Epithelial cell of proximal tubule (primary cell): Measurements from ENCODE around the gene SMIM14. TPM values are rescaled to one million over a fixed set of nuclear protein-coding genes. Genes with fewer than 3 reads are reported as not detected.
"Not testable (repeated sequence)": the region's sequence is repeated elsewhere in the genome, so short reads cannot be mapped to it uniquely, and the experiment has no call there.

Experiments
- DNase-seq: peaks from one replicate; pipeline ENCODE4 v3.0.0-alpha.2; 2011; ENCODE audit warnings: low read depth
- H3K4me3 ChIP-seq: 2 replicates; pipeline ENCODE4 v1.5.1; 2011; ENCODE audit warnings: low read depth, mild to moderate bottlenecking, low read length
- total RNA-seq: library from RNA; depleted of rRNA; stranded (reverse); fragments of >200 nt; gene quantifications from 2 replicates; pipeline ENCODE4 v1.2.3, GENCODE V29; 2015
- TF ChIP-seq, protein P1 (sequence below): conservative IDR thresholded peaks from 2 replicates; pipeline ENCODE4 v1.5.1; 2012; ENCODE audit warnings: low read depth, mild to moderate bottlenecking, low read length

Gene SMIM14
- total RNA-seq, 1 donor from 2014 or later = 13.1 TPM

DNA sequence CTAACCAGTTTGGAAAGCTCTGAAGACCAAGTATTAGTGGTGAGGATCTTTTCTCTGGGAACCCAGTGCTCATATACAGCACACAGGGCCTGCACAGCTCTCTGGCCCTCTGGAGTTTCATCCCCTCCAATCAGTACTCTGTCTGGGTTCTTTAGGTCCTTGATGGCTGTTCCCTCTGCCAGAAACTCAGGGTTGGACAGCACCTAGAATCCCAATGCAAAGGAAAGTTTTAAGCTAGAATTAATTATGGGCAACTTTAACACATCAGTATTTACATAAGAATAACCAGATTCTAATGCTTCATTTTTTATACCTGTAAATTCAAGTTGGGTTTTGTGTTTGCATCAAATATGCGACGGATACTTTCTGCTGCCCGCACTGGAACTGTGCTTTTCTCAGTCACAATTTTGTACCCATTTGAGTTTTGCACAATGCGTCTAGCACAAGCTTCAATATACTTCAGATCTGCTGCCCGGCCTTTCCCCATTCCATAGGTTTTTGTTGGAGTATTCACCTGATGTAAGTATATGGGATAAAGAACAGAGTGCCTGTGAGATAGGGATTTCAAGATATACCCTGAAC, 128.2 kb downstream of the SMIM14 start:
- no peak for DNase-seq
- TF ChIP-seq, protein P1, sequence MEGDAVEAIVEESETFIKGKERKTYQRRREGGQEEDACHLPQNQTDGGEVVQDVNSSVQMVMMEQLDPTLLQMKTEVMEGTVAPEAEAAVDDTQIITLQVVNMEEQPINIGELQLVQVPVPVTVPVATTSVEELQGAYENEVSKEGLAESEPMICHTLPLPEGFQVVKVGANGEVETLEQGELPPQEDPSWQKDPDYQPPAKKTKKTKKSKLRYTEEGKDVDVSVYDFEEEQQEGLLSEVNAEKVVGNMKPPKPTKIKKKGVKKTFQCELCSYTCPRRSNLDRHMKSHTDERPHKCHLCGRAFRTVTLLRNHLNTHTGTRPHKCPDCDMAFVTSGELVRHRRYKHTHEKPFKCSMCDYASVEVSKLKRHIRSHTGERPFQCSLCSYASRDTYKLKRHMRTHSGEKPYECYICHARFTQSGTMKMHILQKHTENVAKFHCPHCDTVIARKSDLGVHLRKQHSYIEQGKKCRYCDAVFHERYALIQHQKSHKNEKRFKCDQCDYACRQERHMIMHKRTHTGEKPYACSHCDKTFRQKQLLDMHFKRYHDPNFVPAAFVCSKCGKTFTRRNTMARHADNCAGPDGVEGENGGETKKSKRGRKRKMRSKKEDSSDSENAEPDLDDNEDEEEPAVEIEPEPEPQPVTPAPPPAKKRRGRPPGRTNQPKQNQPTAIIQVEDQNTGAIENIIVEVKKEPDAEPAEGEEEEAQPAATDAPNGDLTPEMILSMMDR = no peak
- no peak overlapping the region for H3K4me3 ChIP-seq

DNA sequence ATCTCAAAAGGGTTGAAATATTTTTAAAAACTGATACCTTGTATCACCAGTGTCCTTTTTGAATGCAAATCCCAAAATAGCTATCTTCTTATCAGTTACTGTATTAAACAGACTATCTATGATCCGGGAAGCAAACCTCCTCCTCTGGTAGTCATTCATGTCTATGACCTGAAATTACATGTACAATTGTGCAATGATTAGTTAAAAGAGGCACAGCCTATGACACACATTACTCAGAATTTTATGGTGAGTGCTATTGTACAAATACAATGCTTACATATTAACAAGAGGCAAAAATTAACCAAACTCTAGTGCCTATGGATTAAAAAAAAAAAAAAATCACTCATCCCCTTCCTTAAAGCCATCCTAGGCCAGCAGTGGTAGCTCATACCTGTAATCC, 133.1 kb downstream of the SMIM14 start:
- no peak overlapping the region for H3K4me3 ChIP-seq
- DNase-seq = no peak
- TF ChIP-seq, protein P1 = no peak

DNA sequence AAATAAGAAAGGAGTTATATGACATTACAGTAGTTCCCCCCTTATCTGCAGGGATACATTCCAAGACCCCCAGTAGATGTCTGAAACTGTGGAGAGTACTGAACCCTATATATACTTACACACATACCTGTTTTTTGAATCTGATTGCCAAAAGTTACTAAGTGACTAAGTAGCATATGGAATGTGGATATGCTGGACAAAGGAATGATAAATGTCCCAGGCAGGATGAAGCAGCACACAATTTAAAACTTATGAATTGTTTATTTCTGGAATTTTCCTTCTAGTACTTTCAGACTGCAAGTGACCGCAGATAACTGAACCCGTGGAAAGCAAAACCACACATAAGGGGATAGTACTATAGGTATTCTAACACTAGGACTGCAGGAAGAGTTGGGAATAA, 134.1 kb downstream of the SMIM14 start:
- H3K4me3 ChIP-seq = no peak overlapping the region
- TF ChIP-seq, protein P1 = no peak
- DNase-seq = no peak

DNA sequence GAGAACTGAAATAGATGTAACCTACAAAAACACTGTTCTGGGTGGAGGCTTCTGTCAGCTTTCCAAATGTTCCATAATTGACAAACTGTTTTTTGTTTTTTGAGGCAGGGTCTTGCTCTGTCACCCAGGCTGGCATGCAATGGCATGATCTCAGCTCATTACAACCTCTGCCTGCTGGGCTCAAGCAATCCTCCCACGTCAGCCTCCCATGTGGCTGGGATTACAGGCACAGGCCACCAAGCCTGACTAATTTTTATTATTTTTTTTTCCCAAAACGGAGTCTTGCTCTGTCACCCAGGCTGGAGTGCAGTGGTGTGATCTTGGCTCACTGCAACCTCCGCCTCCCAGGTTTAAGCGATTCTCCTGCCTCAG, 136.0 kb downstream of the SMIM14 start:
- DNase-seq = not testable (repeated sequence)

DNA sequence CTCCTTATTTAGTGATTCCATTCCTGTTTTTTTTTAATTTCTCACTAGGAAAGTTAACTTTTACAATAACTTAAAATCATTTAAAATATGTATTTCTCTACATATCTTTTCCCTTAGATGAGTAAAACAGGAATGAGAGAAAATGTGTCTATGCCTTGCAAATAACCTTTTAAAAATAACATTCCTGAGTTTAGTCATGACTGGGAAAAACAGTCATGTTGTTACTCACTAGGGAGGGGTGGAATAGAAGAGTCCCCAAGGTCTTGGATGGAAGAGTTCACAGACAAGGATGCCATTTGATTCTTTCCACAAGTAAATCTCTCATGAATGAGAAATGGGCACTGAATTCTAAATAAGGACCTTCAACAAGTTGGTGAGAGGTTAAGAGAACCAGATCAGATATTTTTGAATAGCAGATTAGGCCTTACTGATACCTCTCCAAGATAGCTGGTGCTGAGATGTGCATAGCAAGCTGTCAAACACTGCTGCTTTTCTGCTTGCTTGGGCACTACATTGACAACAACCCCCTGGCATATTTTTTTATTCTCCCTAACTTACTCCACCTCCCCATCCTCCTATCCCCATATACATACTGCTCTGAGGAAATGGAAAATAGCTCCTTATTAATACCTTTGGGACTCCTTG, 136.5 kb downstream of the SMIM14 start:
- DNase-seq = no peak

More for the DNA sequence above, 136.0 kb downstream of the SMIM14 start:
- H3K4me3 ChIP-seq = not testable (repeated sequence)

DNA sequence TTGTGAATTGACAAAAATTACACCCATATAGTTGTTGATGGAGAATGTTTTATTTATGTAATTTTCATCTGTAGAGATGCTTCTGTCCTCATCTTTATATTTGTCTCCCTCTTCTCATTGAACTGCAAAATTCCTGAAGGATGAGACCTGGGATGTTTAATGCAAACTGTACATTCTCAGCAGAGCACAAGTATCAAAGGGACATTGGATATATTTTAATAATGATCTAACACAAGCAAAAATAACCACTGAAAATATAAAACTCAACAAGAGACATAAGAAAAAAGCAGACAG, 140.0 kb downstream of the SMIM14 start:
- no peak overlapping the region for H3K4me3 ChIP-seq
- DNase-seq = no peak
- TF ChIP-seq, protein P1 = no peak

More for the DNA sequence above, 136.5 kb downstream of the SMIM14 start:
- H3K4me3 ChIP-seq = no peak overlapping the region
- TF ChIP-seq, protein P1 = no peak

DNA sequence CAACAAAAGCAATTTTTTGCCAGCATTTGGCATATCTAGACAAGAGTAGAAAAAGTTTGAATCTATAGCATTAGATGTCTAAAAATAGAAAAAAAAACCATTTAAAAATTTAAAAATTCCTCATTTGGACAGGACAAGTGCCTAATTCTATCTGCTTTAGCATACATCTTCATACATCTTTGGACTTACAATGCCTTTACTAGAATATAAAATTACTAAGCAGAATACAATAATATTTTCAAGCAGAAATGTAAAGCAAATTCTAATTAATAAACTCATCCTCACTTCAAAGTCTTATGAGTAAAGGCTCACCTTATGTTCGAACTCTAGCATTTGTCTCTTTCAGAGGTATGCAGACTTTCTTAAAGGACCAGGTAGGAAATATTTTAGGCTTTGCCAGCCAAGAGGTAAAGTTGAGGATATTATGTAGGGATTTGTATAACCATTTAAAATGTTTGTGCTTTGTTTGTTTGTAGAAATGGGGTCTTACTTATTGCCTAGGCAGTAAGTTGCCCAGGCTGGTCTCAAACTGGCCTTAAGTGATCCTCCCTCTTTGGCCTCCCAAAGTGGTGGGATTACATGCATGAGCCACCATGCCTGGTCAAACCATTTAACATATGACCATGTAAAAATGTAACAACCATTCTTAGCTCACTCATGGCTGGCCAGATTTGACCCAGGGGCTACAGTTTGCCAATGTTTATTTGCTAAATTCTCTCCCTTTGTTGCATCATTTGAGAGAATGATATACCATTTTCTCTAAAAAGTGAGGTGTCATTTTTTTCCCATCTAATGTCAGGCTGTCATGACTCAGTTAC, 140.5 kb downstream of the SMIM14 start:
- TF ChIP-seq, protein P1 = no peak
- no peak for DNase-seq
- no peak overlapping the region for H3K4me3 ChIP-seq

Other genes with a start within 250 kb of the SMIM14 start
- not detected in 2 replicates for gene KLB, start 231.9 kb downstream of the SMIM14 start, total RNA-seq
- 3,007 and 3,128 TPM in 2 replicates for gene RPL9, start 179.9 kb downstream of the SMIM14 start, total RNA-seq
- gene LIAS, start 179.8 kb downstream of the SMIM14 start, total RNA-seq = 10.9 and 13.5 TPM in 2 replicates
- gene UGDH, start 111.4 kb downstream of the SMIM14 start, total RNA-seq = 60.9 and 97.4 TPM in 2 replicates
- gene UBE2K, start 59.3 kb upstream of the SMIM14 start, total RNA-seq = 26.1 and 32.7 TPM in 2 replicates